Kidney (tissue), 14 donors: ENCODE results near the gene BTBD17. TPM values are rescaled to one million over a fixed set of nuclear protein-coding genes. Genes with fewer than 3 reads are reported as not detected.

Source experiments
- DNase-seq, 5 donors: peaks; one replicate each; pipeline ENCODE4 v3.0.0-alpha.2; 2013 to 2020
- FAIRE-seq: peaks from 2 replicates; lab custom pipeline; 2012; peaks lifted over from hg19 to GRCh38; lab: Jason Lieb, UNC
- H3K27ac ChIP-seq, 2 donors: one replicate each; pipeline ENCODE4 v1.7.0; 2013; ENCODE audit warnings: low read depth in 2 of 2, low read length in 2 of 2, inconsistent platforms in 1 of 2
- H3K27me3 ChIP-seq: one replicate; pipeline ENCODE4 v1.7.1; 2013; ENCODE audit warnings: low read length, inconsistent platforms; ENCODE audit not compliant: control insufficient read depth, insufficient read depth
- H3K36me3 ChIP-seq, 3 donors: one replicate each; pipeline versions ENCODE4 v1.7.0 to v1.7.1; 2013; ENCODE audit warnings: low read length in 3 of 3, control low read depth in 1 of 3, inconsistent platforms in 1 of 3; ENCODE audit not compliant: insufficient read depth in 3 of 3, control insufficient read depth in 2 of 3
- H3K4me1 ChIP-seq, 3 donors: one replicate each; pipeline versions ENCODE4 v1.7.0 to v1.7.1; 2013; ENCODE audit warnings: low read length in 3 of 3, inconsistent platforms in 1 of 3, low read depth in 1 of 3; ENCODE audit not compliant: control insufficient read depth in 2 of 3, insufficient read depth in 2 of 3
- H3K4me3 ChIP-seq, 3 donors: one replicate each; pipeline versions ENCODE4 v1.7.0 to v1.8.1; 2013; ENCODE audit warnings: low read length in 3 of 3, control low read depth in 1 of 3, inconsistent platforms in 1 of 3
- H3K9ac ChIP-seq, 3 donors: one replicate each; pipeline versions ENCODE4 v1.7.0 to v1.7.1; 2013; ENCODE audit warnings: low read length in 3 of 3, control low read depth in 1 of 3, inconsistent platforms in 1 of 3
- H3K9me3 ChIP-seq, 3 donors: one replicate each; pipeline versions ENCODE4 v1.7.0 to v1.7.1; 2013; ENCODE audit warnings: low read length in 3 of 3, control low read depth in 1 of 3, inconsistent platforms in 1 of 3; ENCODE audit not compliant: control insufficient read depth in 2 of 3, insufficient read depth in 1 of 3
- intact Hi-C: fragments of 100-400 bp; cut with DNase I; formaldehyde crosslinking; loops from one replicate; pipeline ENCODE4 v1.11.1; 2022
- polyA plus RNA-seq: library from polyadenylated mRNA; stranded (reverse); fragments of 350-450 nt; fragmentation: Illumina TruSeq; extraction: RNeasy Lipid Tissue Mini Kit (QIAGEN cat#74804); gene quantifications from one replicate; pipeline ENCODE4 v1.2.3, GENCODE V29; 2014; ENCODE audit warnings: low read depth, low replicate concordance; ENCODE audit not compliant: insufficient read depth
- total RNA-seq: library from RNA; stranded (reverse); fragmentation: NEBNext Ultra II Directional; extraction: Animal tissue kit (Norgen Biotek cat#: 25700); gene quantifications from one replicate; pipeline ENCODE4 v1.2.1, GENCODE V29; 2021
- TF ChIP-seq, protein P1 (sequence below): IDR thresholded peaks from 3 replicates; pipeline ENCODE4 v1.5.1; 2012; ENCODE audit warnings: mild to moderate bottlenecking, moderate library complexity, borderline replicate concordance; ENCODE audit not compliant: insufficient read depth; ENCODE audit errors: extremely low read depth
- donor health status: control.
- donor health status: control.
- donor health status: control.
- donor health status: control.
- donor health status: control.
- donor health status: DM: yes; HTN: yes; CAD: no.
- donor health status: Normal renal cell carcinoma (clear cell type).

BTBD17 gene
- total and polyA plus RNA-seq, 2 donors from 2014 or later, result not detected

DNA sequence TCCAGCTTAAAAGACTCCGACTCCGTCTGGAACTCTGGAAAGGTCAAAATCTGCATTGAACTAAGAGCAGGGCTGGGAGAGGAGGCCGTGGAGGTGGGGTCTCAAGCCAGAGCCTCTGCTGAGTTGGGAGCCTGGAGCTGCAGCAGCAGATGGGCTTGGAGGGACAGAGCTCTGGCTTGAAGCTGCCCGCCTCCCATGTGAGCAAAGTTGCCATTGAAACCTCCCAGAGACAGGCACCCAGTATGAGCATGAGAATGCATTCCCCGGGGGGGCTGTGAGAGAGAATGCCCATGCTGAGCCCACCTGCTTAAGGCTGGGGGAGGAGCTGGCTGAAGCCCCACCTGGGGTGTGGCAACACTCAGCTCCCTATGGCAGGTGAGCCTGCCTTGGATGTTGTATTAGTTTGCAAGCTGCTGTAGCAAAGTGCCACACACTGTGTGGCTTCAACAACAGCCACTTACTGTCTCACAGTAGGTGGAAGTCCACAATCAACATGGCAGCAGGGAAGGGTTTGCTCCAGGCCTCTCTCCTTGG is 26.1 kb downstream of the BTBD17 start:
- H3K9ac ChIP-seq, result no peak overlapping the region
- no peak overlapping the region for H3K4me3 ChIP-seq
- intact Hi-C loops, result no loop called here
- peaks cover 0 to 4% (median 0%) of the 10 kb centered on the region in 3 donors for H3K9me3 ChIP-seq
- TF ChIP-seq, protein P1, sequence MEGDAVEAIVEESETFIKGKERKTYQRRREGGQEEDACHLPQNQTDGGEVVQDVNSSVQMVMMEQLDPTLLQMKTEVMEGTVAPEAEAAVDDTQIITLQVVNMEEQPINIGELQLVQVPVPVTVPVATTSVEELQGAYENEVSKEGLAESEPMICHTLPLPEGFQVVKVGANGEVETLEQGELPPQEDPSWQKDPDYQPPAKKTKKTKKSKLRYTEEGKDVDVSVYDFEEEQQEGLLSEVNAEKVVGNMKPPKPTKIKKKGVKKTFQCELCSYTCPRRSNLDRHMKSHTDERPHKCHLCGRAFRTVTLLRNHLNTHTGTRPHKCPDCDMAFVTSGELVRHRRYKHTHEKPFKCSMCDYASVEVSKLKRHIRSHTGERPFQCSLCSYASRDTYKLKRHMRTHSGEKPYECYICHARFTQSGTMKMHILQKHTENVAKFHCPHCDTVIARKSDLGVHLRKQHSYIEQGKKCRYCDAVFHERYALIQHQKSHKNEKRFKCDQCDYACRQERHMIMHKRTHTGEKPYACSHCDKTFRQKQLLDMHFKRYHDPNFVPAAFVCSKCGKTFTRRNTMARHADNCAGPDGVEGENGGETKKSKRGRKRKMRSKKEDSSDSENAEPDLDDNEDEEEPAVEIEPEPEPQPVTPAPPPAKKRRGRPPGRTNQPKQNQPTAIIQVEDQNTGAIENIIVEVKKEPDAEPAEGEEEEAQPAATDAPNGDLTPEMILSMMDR, result no peak
- no peak for FAIRE-seq
- H3K4me1 ChIP-seq, result no peaks in the 10 kb centered on the region
- H3K36me3 ChIP-seq, result no peaks in the 10 kb centered on the region
- H3K27me3 ChIP-seq, result no peaks in the 10 kb centered on the region
- no peak for DNase-seq
- no peak overlapping the region for H3K27ac ChIP-seq

DNA sequence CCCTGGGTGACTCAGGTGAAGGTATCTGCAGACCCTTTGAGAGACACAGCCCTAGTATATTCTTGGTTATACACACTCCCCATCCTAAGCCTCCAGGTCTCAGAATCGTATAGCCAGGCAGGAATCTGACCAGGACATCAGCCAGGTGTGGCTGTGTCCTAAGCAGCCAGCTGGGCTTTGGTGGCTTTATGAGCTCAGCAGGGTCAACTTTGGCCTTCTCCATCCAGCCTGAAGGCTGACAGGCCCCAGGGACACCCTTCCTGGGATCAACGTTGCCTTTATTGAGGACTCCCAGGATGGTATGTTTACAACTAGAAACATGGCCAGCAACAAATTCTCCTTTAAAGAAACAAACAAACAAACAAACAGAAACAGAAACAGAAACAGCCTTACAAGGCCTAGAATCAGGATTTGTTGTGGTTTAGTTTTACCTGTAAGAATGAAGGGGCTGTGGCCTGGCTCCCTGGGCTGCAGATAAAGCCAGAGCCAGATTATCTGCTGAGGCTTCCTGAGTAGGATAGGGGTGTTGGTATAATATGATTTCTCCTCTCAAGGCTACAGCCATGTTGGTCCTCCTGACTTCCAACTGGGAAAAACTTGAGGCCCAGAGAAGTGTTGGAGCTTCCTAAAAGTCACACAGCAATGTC is 27.2 kb downstream of the BTBD17 start:
- no peak for FAIRE-seq
- Histone ChIP-seq H3K9ac (no peak overlapping the region), H3K36me3 (no peaks in the 10 kb centered on the region), H3K9me3 (peaks cover 0 to 4% (median 0%) of the 10 kb centered on the region in 3 donors), H3K4me3 (no peak overlapping the region), H3K27ac (no peak overlapping the region), H3K27me3 (no peaks in the 10 kb centered on the region), H3K4me1 (no peaks in the 10 kb centered on the region)
- TF ChIP-seq, protein P1, result no peak
- intact Hi-C loops, result no loop called here
- DNase-seq, result no peak

DNA sequence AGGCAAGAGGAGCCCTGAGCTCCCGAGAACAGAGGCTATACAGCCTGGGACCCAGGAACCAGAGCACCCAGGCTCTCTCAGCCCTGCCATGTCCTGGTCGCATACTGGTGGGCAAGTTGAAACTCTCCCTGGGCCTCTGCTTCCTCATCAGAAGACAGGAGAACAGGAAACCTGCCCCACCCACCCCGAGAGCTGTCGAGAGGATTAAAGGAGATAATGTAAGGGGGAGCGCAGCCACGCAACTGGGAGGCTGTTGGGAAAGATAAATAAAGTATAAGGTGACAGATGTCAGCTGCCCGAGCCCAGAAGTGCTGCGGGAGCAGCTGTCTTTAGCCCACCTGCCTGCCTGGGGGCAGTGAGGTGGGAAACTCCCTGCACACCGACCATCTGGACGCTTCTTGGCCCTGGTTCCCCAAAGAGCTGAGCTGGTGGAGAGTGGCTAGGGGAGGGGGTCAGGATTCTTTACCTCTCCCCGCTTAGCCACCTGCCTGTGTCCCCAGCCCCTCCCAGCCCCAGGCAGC is 28.8 kb downstream of the BTBD17 start:
- no peaks in the 10 kb centered on the region for H3K36me3 ChIP-seq
- no peak overlapping the region for H3K4me3 ChIP-seq
- DNase-seq (peak in 3 of 5 donors; percentile 58 to 73 (median 72)), FAIRE-seq (no peak)
- no peaks in the 10 kb centered on the region for H3K27me3 ChIP-seq
- H3K9ac ChIP-seq, result no peak overlapping the region
- H3K4me1 ChIP-seq, result no peaks in the 10 kb centered on the region
- TF ChIP-seq, protein P1, result no peak
- intact Hi-C loops, result no loop called here
- H3K27ac ChIP-seq, result no peak overlapping the region
- peaks cover 0 to 4% (median 0%) of the 10 kb centered on the region in 3 donors for H3K9me3 ChIP-seq
